Neutrophil (primary cell): ENCODE data around the gene PRDM13.

Experiments used
- H3K27ac ChIP-seq: fragments of 200-600 bp; sonication (generic); 2 replicates; pipeline ENCODE4 v1.5.1; 2016; ENCODE audit warnings: mild to moderate bottlenecking, moderate library complexity
- H3K27me3 ChIP-seq: fragments of 200-600 bp; sonication (generic); 2 replicates; pipeline ENCODE4 v1.6.0; 2016; ENCODE audit warnings: mild to moderate bottlenecking
- H3K36me3 ChIP-seq: fragments of 200-600 bp; sonication (generic); 2 replicates; pipeline ENCODE4 v1.5.1; 2017
- H3K4me1 ChIP-seq, 2 experiments: fragments of 200-600 bp in 1 of 2; sonication (generic) in 1 of 2; 1 replicate in 1 of 2; 2 replicates in 1 of 2; pipeline versions ENCODE4 v1.5.1 to v1.6.1; 2013 to 2016; ENCODE audit warnings: low read depth in 1 of 2, low read length in 1 of 2, mild to moderate bottlenecking in 1 of 2, moderate library complexity in 1 of 2; ENCODE audit not compliant: control insufficient read depth in 1 of 2, insufficient read depth in 1 of 2
- H3K4me3 ChIP-seq, 2 experiments: fragments of 200-600 bp in 1 of 2; sonication (generic) in 1 of 2; 1 replicate in 1 of 2; 2 replicates in 1 of 2; pipeline ENCODE4 v1.5.1; 2013 to 2016; ENCODE audit warnings: low read depth in 1 of 2, low read length in 1 of 2, mild to moderate bottlenecking in 1 of 2, moderate library complexity in 1 of 2
- H3K9me3 ChIP-seq: fragments of 200-600 bp; sonication (generic); 2 replicates; pipeline ENCODE4 v1.5.1; 2016
- CTCF ChIP-seq: fragments of 200-600 bp; sonication (generic); IDR thresholded peaks from 2 replicates; pipeline ENCODE4 v1.5.1; 2016; ENCODE audit warnings: antibody characterized with exemption

Gene PRDM13

GRCh38 chr6:99602520-99603420 lies 3.9 kb upstream of the PRDM13 start:
- H3K9me3 ChIP-seq = no peaks in the 10 kb centered on the region
- no peaks in the 10 kb centered on the region for H3K36me3 ChIP-seq
- peaks cover 100% of the 10 kb centered on the region for H3K27me3 ChIP-seq
- peaks cover 15% of the 10 kb centered on the region in 2 experiments for H3K4me1 ChIP-seq
- H3K4me3 ChIP-seq = no peak overlapping the region
- no peak for TF ChIP-seq CTCF
- no peak overlapping the region for H3K27ac ChIP-seq

GRCh38 chr6:99603421-99604165 lies 3.0 kb upstream of the PRDM13 start:
- no peak for TF ChIP-seq CTCF
- Histone ChIP-seq H3K27ac (no peak overlapping the region), H3K4me3 (no peak overlapping the region), H3K36me3 (no peaks in the 10 kb centered on the region), H3K9me3 (no peaks in the 10 kb centered on the region), H3K27me3 (peaks cover 100% of the 10 kb centered on the region), H3K4me1 (peaks cover 15% of the 10 kb centered on the region in 2 experiments)

- peaks cover 100% of the 10 kb centered on the region for H3K27me3 ChIP-seq
- TF ChIP-seq CTCF = no peak
- H3K9me3 ChIP-seq = no peaks in the 10 kb centered on the region
- H3K4me1 ChIP-seq = peaks cover 15% of the 10 kb centered on the region in 2 experiments
- no peak overlapping the region for H3K4me3 ChIP-seq
- H3K36me3 ChIP-seq = no peaks in the 10 kb centered on the region
- H3K27ac ChIP-seq = no peak overlapping the region
These were observed 2.2 kb upstream of the PRDM13 start for GRCh38 chr6:99604166-99605073.

GRCh38 chr6:99605074-99605734 lies 1.4 kb upstream of the PRDM13 start:
- Histone ChIP-seq H3K4me1 (peaks cover 15% of the 10 kb centered on the region in 2 experiments), H3K36me3 (no peaks in the 10 kb centered on the region), H3K9me3 (no peaks in the 10 kb centered on the region), H3K4me3 (no peak overlapping the region), H3K27ac (no peak overlapping the region), H3K27me3 (peaks cover 100% of the 10 kb centered on the region)
- TF ChIP-seq CTCF = no peak
